HepG2 (cell line): Measurements from ENCODE around the gene APOM. TPM values are rescaled to one million over a fixed set of nuclear protein-coding genes. Genes with fewer than 3 reads are reported as not detected.

Experiments
- BCL3 ChIP-seq: sonication (generic); formaldehyde crosslinking; IDR thresholded peaks from 2 replicates; pipeline ENCODE4 v1.5.1; 2020; ENCODE audit warnings: mild to moderate bottlenecking, missing genetic modification reagents, moderate library complexity
- CBX2 ChIP-seq, 2 experiments: fragments of 200-600 bp in 1 of 2; sonication (generic); formaldehyde crosslinking in 1 of 2; IDR thresholded peaks; 2 replicates each; pipeline versions ENCODE4 v1.7.0 to v1.8.1; 2018 to 2022; ENCODE audit warnings: low read depth in 2 of 2, low read length in 1 of 2, mild to moderate bottlenecking in 1 of 2, missing genetic modification reagents in 1 of 2
- CC2D1A ChIP-seq: sonication (generic); formaldehyde crosslinking; IDR thresholded peaks from 2 replicates; pipeline ENCODE4 v1.8.1; 2023; ENCODE audit warnings: mild to moderate bottlenecking, missing genetic modification reagents
- CENPBD1 ChIP-seq: sonication (generic); formaldehyde crosslinking; IDR thresholded peaks from 2 replicates; pipeline ENCODE4 v1.8.0; 2022; ENCODE audit warnings: missing genetic modification reagents, low read depth, mild to moderate bottlenecking, borderline replicate concordance
- EEA1 ChIP-seq: sonication (generic); formaldehyde crosslinking; IDR thresholded peaks from 2 replicates; pipeline ENCODE4 v1.5.1; 2020; ENCODE audit warnings: mild to moderate bottlenecking, missing genetic modification reagents, borderline replicate concordance
- ELF4 ChIP-seq: sonication (generic); formaldehyde crosslinking; IDR thresholded peaks from 2 replicates; pipeline ENCODE4 v1.5.0; 2020; ENCODE audit warnings: missing genetic modification reagents, mild to moderate bottlenecking, moderate library complexity, borderline replicate concordance
- FOXJ3 ChIP-seq: sonication (generic); formaldehyde crosslinking; IDR thresholded peaks from 2 replicates; pipeline ENCODE4 v1.4.0; 2020; ENCODE audit warnings: missing genetic modification reagents, mild to moderate bottlenecking, borderline replicate concordance
- HDAC2 ChIP-seq: sonication (generic); formaldehyde crosslinking; IDR thresholded peaks from 2 replicates; pipeline ENCODE4 v1.4.0; 2020; ENCODE audit warnings: missing genetic modification reagents
- HHEX ChIP-seq: IDR thresholded peaks from 2 replicates; pipeline ENCODE4 v1.6.1; 2016; ENCODE audit warnings: control low read depth
- IRF2 ChIP-seq: IDR thresholded peaks from 2 replicates; pipeline ENCODE4 v1.6.1; 2018; ENCODE audit warnings: missing genetic modification reagents, missing compliant biosample characterization
- MAX ChIP-seq: IDR thresholded peaks from 2 replicates; pipeline ENCODE4 v1.6.1; 2012; ENCODE audit warnings: inconsistent platforms
- MYC ChIP-seq: sonication (generic); formaldehyde crosslinking; IDR thresholded peaks from 2 replicates; pipeline ENCODE4 v1.9.0; 2021; ENCODE audit warnings: missing genetic modification reagents, borderline replicate concordance
- PHF21A ChIP-seq: sonication (generic); formaldehyde crosslinking; IDR thresholded peaks from 2 replicates; pipeline ENCODE4 v1.5.0; 2020; ENCODE audit warnings: mild to moderate bottlenecking, missing genetic modification reagents
- POLR2AphosphoS2 ChIP-seq: IDR thresholded peaks from 2 replicates; pipeline ENCODE4 v1.6.1; 2011; ENCODE audit warnings: low read depth, low read length, improper control_type of control experiment
- RAD51 ChIP-seq: fragments of 450-650 bp; IDR thresholded peaks from 2 replicates; pipeline ENCODE4 v1.6.1; 2016; ENCODE audit warnings: borderline replicate concordance
- RFX1 ChIP-seq: fragments of 450-650 bp; IDR thresholded peaks from 2 replicates; pipeline ENCODE4 v1.6.1; 2017
- SIN3A ChIP-seq: IDR thresholded peaks from 2 replicates; pipeline ENCODE4 v1.6.1; 2011; ENCODE audit warnings: low read depth, mild to moderate bottlenecking, control low read depth, low read length, borderline replicate concordance
- XBP1 ChIP-seq: sonication (generic); formaldehyde crosslinking; IDR thresholded peaks from 2 replicates; pipeline ENCODE4 v1.5.0; 2020; ENCODE audit warnings: missing genetic modification reagents
- XRCC5 ChIP-seq: fragments of 200-400 bp; formaldehyde crosslinking; optimal IDR thresholded peaks from 2 replicates; pipeline ENCODE3; 2017; ENCODE audit warnings: mild to moderate bottlenecking, low read length
- ZBTB7A ChIP-seq: sonication (generic); formaldehyde crosslinking; IDR thresholded peaks from 2 replicates; pipeline ENCODE4 v1.8.0; 2022; ENCODE audit warnings: mild to moderate bottlenecking, missing genetic modification reagents
- ZFP82 ChIP-seq: sonication (generic); formaldehyde crosslinking; IDR thresholded peaks from 2 replicates; pipeline ENCODE4 v1.5.1; 2020; ENCODE audit warnings: mild to moderate bottlenecking, missing genetic modification reagents, borderline replicate concordance
- ZFP91 ChIP-seq: sonication (generic); formaldehyde crosslinking; IDR thresholded peaks from 2 replicates; pipeline ENCODE4 v1.9.0; 2022; ENCODE audit warnings: missing genetic modification reagents, mild to moderate bottlenecking, borderline replicate concordance
- ZNF121 ChIP-seq: sonication (generic); formaldehyde crosslinking; IDR thresholded peaks from 2 replicates; pipeline ENCODE4 v1.5.0; 2020; ENCODE audit warnings: mild to moderate bottlenecking, missing genetic modification reagents
- ZNF230 ChIP-seq: sonication (generic); formaldehyde crosslinking; IDR thresholded peaks from 2 replicates; pipeline ENCODE4 v1.4.0; 2020; ENCODE audit warnings: mild to moderate bottlenecking, missing genetic modification reagents
- ZNF362 ChIP-seq: sonication (generic); formaldehyde crosslinking; IDR thresholded peaks from 2 replicates; pipeline ENCODE4 v1.4.0; 2020; ENCODE audit warnings: missing genetic modification reagents, mild to moderate bottlenecking, borderline replicate concordance
- ZNF563 ChIP-seq: sonication (generic); formaldehyde crosslinking; IDR thresholded peaks from 2 replicates; pipeline ENCODE4 v1.8.0; 2022; ENCODE audit warnings: mild to moderate bottlenecking, moderate library complexity, missing genetic modification reagents
- polyA plus RNA-seq, 8 experiments: library from polyadenylated mRNA; depleted of rRNA in 3 of 8; stranded (reverse) in 7 of 8; unstranded in 1 of 8; fragments of >200 nt; fragmentation: Illumina TruSeq in 4 of 8; extraction: Trizol in 4 of 8; gene quantifications; 2 replicates each; pipeline versions ENCODE4 v1.2.1 to v1.2.3, GENCODE V29; 2011 to 2016; ENCODE audit warnings: low read depth in 4 of 8, missing spikeins in 1 of 8, mixed read lengths in 1 of 8; ENCODE audit not compliant: insufficient read depth in 1 of 8
- total RNA-seq, 5 experiments: library from RNA; depleted of rRNA; stranded (reverse); fragments of >200 nt; fragmentation: Illumina TruSeq; extraction: Trizol; gene quantifications; 2 replicates each; pipeline ENCODE4 v1.2.3, GENCODE V29; 2016; ENCODE audit warnings: low read depth in 1 of 5

APOM gene
- total and polyA plus RNA-seq, 2 of the 13 experiments (the other 11 are each of a cell fraction or from before 2014, with no cell fraction given) = 98.2 to 1,140 TPM

- TF ChIP-seq POLR2AphosphoS2 (no peak), ZNF230 (0 out of 2 replicates have a peak, but pooled peaks have one; percentile 20), CC2D1A (CRISPR knock-in tag) (peak; percentile 82; the same call in 1 of the 2 replicates), PHF21A (CRISPR knock-in tag) (peak; percentile 71), BCL3 (CRISPR knock-in tag) (no peak; the same call in 1 of the 2 replicates), MAX (peak; percentile 86), XBP1 (CRISPR knock-in tag) (no peak), CENPBD1 (CRISPR knock-in tag) (no peak), ZBTB7A (CRISPR knock-in tag) (peak; percentile 52), ZFP91 (CRISPR knock-in tag) (no peak; the same call in 1 of the 2 replicates), HHEX (CRISPR knock-in tag) (peak; percentile 46), ZNF121 (CRISPR knock-in tag) (no peak), IRF2 (CRISPR knock-in tag) (no peak), EEA1 (CRISPR knock-in tag) (0 out of 2 replicates have a peak, but pooled peaks have one; percentile 59), RFX1 (no peak), MYC (CRISPR knock-in tag) (peak; percentile 87), ZNF362 (CRISPR knock-in tag) (no peak), ELF4 (CRISPR knock-in tag) (no peak), XRCC5 (no peak), ZNF563 (CRISPR knock-in tag) (peak; percentile 46; the same call in 1 of the 2 replicates), RAD51 (no peak), ZFP82 (peak; percentile 90), FOXJ3 (peak; percentile 36; the same call in 1 of the 2 replicates), SIN3A (peak; percentile 81), HDAC2 (CRISPR knock-in tag) (peak; percentile 57; the same call in 1 of the 2 replicates), CBX2 (IDR thresholded peaks at IDR 0.05; ENCODE audit: low read depth, low read length) (no peak), CBX2 (CRISPR knock-in tag; IDR thresholded peaks at IDR 0.05; ENCODE audit: low read depth) (0 out of 2 replicates have a peak, but pooled peaks have one; percentile 27)
Observed at GRCh38 chr6:31664790-31665500, 9.3 kb downstream of the APOM start, which contains the start of gene GPANK1 (continued).
